Neural cell (in vitro differentiated cells): ENCODE data around the gene CDKN1B.

Experiments used
- TF ChIP-seq, protein P1 (sequence below): fragments of 450-650 bp; IDR thresholded peaks from 2 replicates; pipeline ENCODE4 v1.5.1; 2014; ENCODE audit warnings: antibody characterized with exemption, mild to moderate bottlenecking, moderate library complexity; ENCODE audit not compliant: poor library complexity, severe bottlenecking
- TF ChIP-seq, protein P2 (sequence below): IDR thresholded peaks from 2 replicates; pipeline ENCODE4 v1.6.1; 2012; ENCODE audit warnings: borderline replicate concordance

DNA sequence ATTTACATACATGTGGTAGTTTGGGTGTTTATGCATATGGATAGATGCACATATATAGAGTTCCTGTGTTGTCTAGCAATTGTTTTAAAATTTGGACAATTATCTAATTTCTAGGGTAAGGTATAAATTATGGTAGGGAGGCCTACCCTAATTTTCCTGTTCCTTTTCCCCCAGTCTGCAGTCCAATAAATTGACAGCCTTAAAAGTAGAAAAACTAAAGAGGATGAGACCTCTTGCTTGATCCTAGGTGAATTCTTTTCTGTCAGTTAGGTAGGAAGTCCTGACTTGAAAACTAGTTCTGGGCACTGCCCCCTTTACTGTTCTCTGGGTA is 2.1 kb upstream of the CDKN1B start:
- TF ChIP-seq, protein P1, sequence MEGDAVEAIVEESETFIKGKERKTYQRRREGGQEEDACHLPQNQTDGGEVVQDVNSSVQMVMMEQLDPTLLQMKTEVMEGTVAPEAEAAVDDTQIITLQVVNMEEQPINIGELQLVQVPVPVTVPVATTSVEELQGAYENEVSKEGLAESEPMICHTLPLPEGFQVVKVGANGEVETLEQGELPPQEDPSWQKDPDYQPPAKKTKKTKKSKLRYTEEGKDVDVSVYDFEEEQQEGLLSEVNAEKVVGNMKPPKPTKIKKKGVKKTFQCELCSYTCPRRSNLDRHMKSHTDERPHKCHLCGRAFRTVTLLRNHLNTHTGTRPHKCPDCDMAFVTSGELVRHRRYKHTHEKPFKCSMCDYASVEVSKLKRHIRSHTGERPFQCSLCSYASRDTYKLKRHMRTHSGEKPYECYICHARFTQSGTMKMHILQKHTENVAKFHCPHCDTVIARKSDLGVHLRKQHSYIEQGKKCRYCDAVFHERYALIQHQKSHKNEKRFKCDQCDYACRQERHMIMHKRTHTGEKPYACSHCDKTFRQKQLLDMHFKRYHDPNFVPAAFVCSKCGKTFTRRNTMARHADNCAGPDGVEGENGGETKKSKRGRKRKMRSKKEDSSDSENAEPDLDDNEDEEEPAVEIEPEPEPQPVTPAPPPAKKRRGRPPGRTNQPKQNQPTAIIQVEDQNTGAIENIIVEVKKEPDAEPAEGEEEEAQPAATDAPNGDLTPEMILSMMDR = no peak
- TF ChIP-seq, protein P2, sequence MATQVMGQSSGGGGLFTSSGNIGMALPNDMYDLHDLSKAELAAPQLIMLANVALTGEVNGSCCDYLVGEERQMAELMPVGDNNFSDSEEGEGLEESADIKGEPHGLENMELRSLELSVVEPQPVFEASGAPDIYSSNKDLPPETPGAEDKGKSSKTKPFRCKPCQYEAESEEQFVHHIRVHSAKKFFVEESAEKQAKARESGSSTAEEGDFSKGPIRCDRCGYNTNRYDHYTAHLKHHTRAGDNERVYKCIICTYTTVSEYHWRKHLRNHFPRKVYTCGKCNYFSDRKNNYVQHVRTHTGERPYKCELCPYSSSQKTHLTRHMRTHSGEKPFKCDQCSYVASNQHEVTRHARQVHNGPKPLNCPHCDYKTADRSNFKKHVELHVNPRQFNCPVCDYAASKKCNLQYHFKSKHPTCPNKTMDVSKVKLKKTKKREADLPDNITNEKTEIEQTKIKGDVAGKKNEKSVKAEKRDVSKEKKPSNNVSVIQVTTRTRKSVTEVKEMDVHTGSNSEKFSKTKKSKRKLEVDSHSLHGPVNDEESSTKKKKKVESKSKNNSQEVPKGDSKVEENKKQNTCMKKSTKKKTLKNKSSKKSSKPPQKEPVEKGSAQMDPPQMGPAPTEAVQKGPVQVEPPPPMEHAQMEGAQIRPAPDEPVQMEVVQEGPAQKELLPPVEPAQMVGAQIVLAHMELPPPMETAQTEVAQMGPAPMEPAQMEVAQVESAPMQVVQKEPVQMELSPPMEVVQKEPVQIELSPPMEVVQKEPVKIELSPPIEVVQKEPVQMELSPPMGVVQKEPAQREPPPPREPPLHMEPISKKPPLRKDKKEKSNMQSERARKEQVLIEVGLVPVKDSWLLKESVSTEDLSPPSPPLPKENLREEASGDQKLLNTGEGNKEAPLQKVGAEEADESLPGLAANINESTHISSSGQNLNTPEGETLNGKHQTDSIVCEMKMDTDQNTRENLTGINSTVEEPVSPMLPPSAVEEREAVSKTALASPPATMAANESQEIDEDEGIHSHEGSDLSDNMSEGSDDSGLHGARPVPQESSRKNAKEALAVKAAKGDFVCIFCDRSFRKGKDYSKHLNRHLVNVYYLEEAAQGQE = no peak
